SU-DHL-6 (cell line): Measurements from ENCODE around the gene RPRML.

Experiments
- EZH2phosphoT487 ChIP-seq: fragments of 200-600 bp; sonication (generic), shearing (Covaris generic); conservative IDR thresholded peaks from 2 replicates; pipeline ENCODE4 v1.6.1; 2018; ENCODE audit warnings: mild to moderate bottlenecking, antibody characterized with exemption, low read length, moderate library complexity, mixed read lengths
- TF ChIP-seq, protein P1 (sequence below): fragments of 200-600 bp; sonication (generic); IDR thresholded peaks from one replicate; pipeline ENCODE4 v1.5.1; 2017; ENCODE audit warnings: antibody characterized with exemption, mild to moderate bottlenecking, low read length, moderate library complexity; ENCODE audit not compliant: insufficient read depth, poor library complexity, severe bottlenecking

DNA sequence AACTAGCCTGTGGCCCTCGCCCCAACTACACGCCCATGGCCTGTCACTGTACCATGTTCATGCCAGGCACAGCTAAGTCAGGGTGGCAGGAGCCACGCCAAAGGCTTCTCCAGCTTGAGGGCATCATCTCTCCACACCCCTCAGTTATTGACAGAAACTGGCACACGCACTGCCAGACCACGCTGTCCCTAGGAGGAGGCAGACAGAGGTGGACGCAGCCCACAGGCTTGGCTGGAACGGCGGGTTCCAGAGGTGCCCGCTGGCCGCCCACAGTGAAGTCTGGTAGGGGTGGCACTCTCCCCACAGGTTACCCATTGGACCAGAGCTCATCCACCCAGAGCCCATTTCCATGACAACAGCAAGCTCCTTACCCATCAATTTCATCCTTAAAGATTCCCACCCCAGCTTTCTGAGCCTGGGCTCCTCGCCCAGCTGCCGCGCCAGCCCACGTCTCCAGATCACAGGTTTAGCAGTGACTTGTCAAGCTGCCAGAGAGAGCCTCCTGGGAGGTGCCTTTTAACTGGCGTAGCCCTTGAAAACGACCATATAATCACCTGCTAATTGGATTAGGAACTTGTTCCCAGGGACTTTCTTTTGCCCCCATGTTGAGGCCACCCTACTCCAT lies 27.9 kb downstream of the RPRML start:
- TF ChIP-seq, protein P1, sequence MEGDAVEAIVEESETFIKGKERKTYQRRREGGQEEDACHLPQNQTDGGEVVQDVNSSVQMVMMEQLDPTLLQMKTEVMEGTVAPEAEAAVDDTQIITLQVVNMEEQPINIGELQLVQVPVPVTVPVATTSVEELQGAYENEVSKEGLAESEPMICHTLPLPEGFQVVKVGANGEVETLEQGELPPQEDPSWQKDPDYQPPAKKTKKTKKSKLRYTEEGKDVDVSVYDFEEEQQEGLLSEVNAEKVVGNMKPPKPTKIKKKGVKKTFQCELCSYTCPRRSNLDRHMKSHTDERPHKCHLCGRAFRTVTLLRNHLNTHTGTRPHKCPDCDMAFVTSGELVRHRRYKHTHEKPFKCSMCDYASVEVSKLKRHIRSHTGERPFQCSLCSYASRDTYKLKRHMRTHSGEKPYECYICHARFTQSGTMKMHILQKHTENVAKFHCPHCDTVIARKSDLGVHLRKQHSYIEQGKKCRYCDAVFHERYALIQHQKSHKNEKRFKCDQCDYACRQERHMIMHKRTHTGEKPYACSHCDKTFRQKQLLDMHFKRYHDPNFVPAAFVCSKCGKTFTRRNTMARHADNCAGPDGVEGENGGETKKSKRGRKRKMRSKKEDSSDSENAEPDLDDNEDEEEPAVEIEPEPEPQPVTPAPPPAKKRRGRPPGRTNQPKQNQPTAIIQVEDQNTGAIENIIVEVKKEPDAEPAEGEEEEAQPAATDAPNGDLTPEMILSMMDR, result no peak
- no peak for TF ChIP-seq EZH2phosphoT487
